HepG2 (cell line): ENCODE measurements around the gene CCNJL. TPM values are rescaled to one million over a fixed set of nuclear protein-coding genes. Genes with fewer than 3 reads are reported as not detected.

ENCODE experiments used
- ATAC-seq: fragments of 200-7000 bp; cut with Tn5 transposase; 3 replicates; pipeline ENCODE4 v1.9.1; 2020; ENCODE audit warnings: mild to moderate bottlenecking, moderate library complexity
- BruUV-seq: library from RNA; stranded (reverse); fragments of 400-500 nt; replicated peaks from 2 replicates; lab custom pipeline; 2021; lab: Mats Ljungman, UMichigan
- CTCF ChIA-PET: fragments of 300-600 bp; formaldehyde crosslinking; extraction: SDS; loops from one replicate; lab custom pipeline; 2021; ENCODE audit warnings: low total read pairs, inconsistent platforms, low intra/inter-chr PET ratio; lab: Yijun Ruan, JAX
- POLR2A ChIA-PET: fragments of 350-600 bp; sonication (Branson Sonifier 250); formaldehyde crosslinking; loops from one replicate; lab custom pipeline; 2020; ENCODE audit warnings: antibody characterized with exemption, inconsistent platforms; lab: Yijun Ruan, JAX
- DNase-seq: peaks from one replicate; pipeline ENCODE4 v3.0.0-alpha.2; 2015; ENCODE audit warnings: low spot score
- FAIRE-seq: peaks from 3 replicates; lab custom pipeline; 2011; peaks lifted over from hg19 to GRCh38; lab: Jason Lieb, UNC
- H2AFZ ChIP-seq: one replicate; pipeline ENCODE4 v1.6.1; 2011; ENCODE audit warnings: low read length, inconsistent platforms
- H3K27ac ChIP-seq: fragments of 300-600 bp; 3 replicates; pipeline ENCODE4 v1.8.0; 2011; ENCODE audit warnings: mixed run types, mild to moderate bottlenecking, mixed read lengths, low read length, inconsistent platforms; ENCODE audit not compliant: insufficient read depth; ENCODE audit errors: extremely low read length
- H3K27me3 ChIP-seq, 2 experiments: fragments of 200-600 bp in 1 of 2; 2 replicates in 1 of 2; 3 replicates in 1 of 2; pipeline versions ENCODE4 v1.6.0 to v1.8.0; 2011; ENCODE audit warnings: low read length in 2 of 2, mild to moderate bottlenecking in 2 of 2, moderate library complexity in 2 of 2, inconsistent platforms in 1 of 2; ENCODE audit not compliant: insufficient read depth in 2 of 2, control insufficient read depth in 1 of 2
- H3K36me3 ChIP-seq, 2 experiments: fragments of 200-600 bp in 1 of 2; replicated peaks in 1 of 2; 2 replicates in 1 of 2; 3 replicates in 1 of 2; pipeline versions ENCODE4 v1.5.1 to v1.8.0; 2011; ENCODE audit warnings: low read length in 2 of 2, inconsistent platforms in 1 of 2; ENCODE audit not compliant: insufficient read depth in 2 of 2, control insufficient read depth in 1 of 2
- H3K4me1 ChIP-seq: 2 replicates; pipeline ENCODE4 v1.5.1; 2012; ENCODE audit warnings: low read length, inconsistent platforms; ENCODE audit not compliant: insufficient read depth
- H3K4me2 ChIP-seq: 2 replicates; pipeline ENCODE4 v1.6.0; 2011; ENCODE audit warnings: low read depth, low read length, inconsistent platforms
- H3K4me3 ChIP-seq, 3 experiments: fragments of 200-600 bp in 1 of 3; sonication (generic), shearing (Covaris generic) in 1 of 3; replicated peaks in 1 of 3; 2 replicates each; pipeline ENCODE4 v1.5.1; 2011 to 2016; ENCODE audit warnings: low read length in 3 of 3, inconsistent platforms in 2 of 3, low read depth in 2 of 3, mild to moderate bottlenecking in 2 of 3, control low read depth in 1 of 3, mixed read lengths in 1 of 3; ENCODE audit not compliant: insufficient read depth in 1 of 3
- H3K79me2 ChIP-seq: one replicate; pipeline ENCODE4 v1.6.1; 2011; ENCODE audit warnings: low read length, inconsistent platforms; ENCODE audit not compliant: insufficient read depth
- H3K9ac ChIP-seq: 2 replicates; pipeline ENCODE4 v1.6.0; 2011; ENCODE audit warnings: mild to moderate bottlenecking, low read depth, low read length, inconsistent platforms; ENCODE audit not compliant: insufficient read depth
- H3K9me3 ChIP-seq: 2 replicates; pipeline ENCODE4 v1.5.1; 2012; ENCODE audit warnings: mild to moderate bottlenecking, low read length
- H4K20me1 ChIP-seq: 2 replicates; pipeline ENCODE4 v1.6.0; 2011; ENCODE audit warnings: inconsistent platforms, mild to moderate bottlenecking, low read length, moderate library complexity; ENCODE audit not compliant: insufficient read depth
- BCL6 ChIP-seq: IDR thresholded peaks from 2 replicates; pipeline ENCODE4 v1.6.1; 2016; ENCODE audit warnings: missing genetic modification reagents, missing compliant biosample characterization
- CENPX ChIP-seq: sonication (generic); formaldehyde crosslinking; IDR thresholded peaks from 2 replicates; pipeline ENCODE4 v1.9.0; 2021; ENCODE audit warnings: mild to moderate bottlenecking, missing genetic modification reagents, moderate library complexity
- EP300 ChIP-seq, 3 experiments: sonication (generic) in 1 of 3; formaldehyde crosslinking in 1 of 3; IDR thresholded peaks; 2 replicates each; pipeline versions ENCODE4 v1.5.1 to v1.6.1; 2011 to 2020; ENCODE audit warnings: low read depth in 2 of 3, low read length in 2 of 3, borderline replicate concordance in 1 of 3, improper control_type of control experiment in 1 of 3, mild to moderate bottlenecking in 1 of 3, missing genetic modification reagents in 1 of 3, moderate library complexity in 1 of 3
- MAF1 ChIP-seq: sonication (generic); formaldehyde crosslinking; IDR thresholded peaks from 2 replicates; pipeline ENCODE4 v1.5.0; 2020; ENCODE audit warnings: missing genetic modification reagents, borderline replicate concordance
- MTF2 ChIP-seq: sonication (generic); formaldehyde crosslinking; IDR thresholded peaks from 2 replicates; pipeline ENCODE4 v1.5.0; 2020; ENCODE audit warnings: missing genetic modification reagents, borderline replicate concordance
- REL ChIP-seq: sonication (generic); formaldehyde crosslinking; conservative IDR thresholded peaks from 2 replicates; pipeline ENCODE4 v1.8.0; 2022; ENCODE audit warnings: mild to moderate bottlenecking, missing genetic modification reagents, moderate library complexity
- TAF15 ChIP-seq: fragments of 200-400 bp; formaldehyde crosslinking; IDR thresholded peaks from one replicate; pipeline ENCODE4 v1.6.1; 2018; ENCODE audit warnings: mild to moderate bottlenecking, low read depth, low read length; ENCODE audit not compliant: poor library complexity, severe bottlenecking
- ZNF510 ChIP-seq: sonication (generic); formaldehyde crosslinking; IDR thresholded peaks from 2 replicates; pipeline ENCODE4 v1.4.0; 2020; ENCODE audit warnings: low read depth, mild to moderate bottlenecking, missing genetic modification reagents
- ZNF839 ChIP-seq: sonication (generic); formaldehyde crosslinking; IDR thresholded peaks from 2 replicates; pipeline ENCODE4 v1.4.0; 2020; ENCODE audit warnings: missing genetic modification reagents, mild to moderate bottlenecking, borderline replicate concordance
- ZSCAN21 ChIP-seq: sonication (generic); formaldehyde crosslinking; IDR thresholded peaks from 2 replicates; pipeline ENCODE4 v1.8.0; 2022; ENCODE audit warnings: mild to moderate bottlenecking, missing genetic modification reagents, moderate library complexity, borderline replicate concordance
- WGBS: methylation state at CpG from one replicate; pipeline ENCODE4 v1.1.6; 2017; ENCODE audit warnings: low lambda C conversion rate; 5-methylcytosine and 5-hydroxymethylcytosine counted together
- in situ Hi-C: cut with HindIII; loops from 2 replicates; pipeline ENCODE4 v1.10.0; 2017; ENCODE audit warnings: low pct_unique_long_range_greater_than_20kb; ENCODE audit not compliant: extremely low pct_ligation_motif_present
- intact Hi-C: fragments of 100-400 bp; cut with micrococcal nuclease; formaldehyde crosslinking; loops from one replicate; pipeline ENCODE4 v1.10.0; 2022; ENCODE audit not compliant: unreplicated experiment
- polyA plus RNA-seq, 8 experiments: library from polyadenylated mRNA; depleted of rRNA in 3 of 8; stranded (reverse) in 7 of 8; unstranded in 1 of 8; fragments of >200 nt; fragmentation: Illumina TruSeq in 4 of 8; extraction: Trizol in 4 of 8; gene quantifications; 2 replicates each; pipeline versions ENCODE4 v1.2.1 to v1.2.3, GENCODE V29; 2011 to 2016; ENCODE audit warnings: low read depth in 4 of 8, missing spikeins in 1 of 8, mixed read lengths in 1 of 8; ENCODE audit not compliant: insufficient read depth in 1 of 8
- total RNA-seq, 5 experiments: library from RNA; depleted of rRNA; stranded (reverse); fragments of >200 nt; fragmentation: Illumina TruSeq; extraction: Trizol; gene quantifications; 2 replicates each; pipeline ENCODE4 v1.2.3, GENCODE V29; 2016; ENCODE audit warnings: low read depth in 1 of 5
- TF ChIP-seq, protein P1 (sequence below): sonication (generic); formaldehyde crosslinking; IDR thresholded peaks from 2 replicates; pipeline ENCODE4 v1.5.0; 2020; ENCODE audit warnings: mild to moderate bottlenecking, missing genetic modification reagents
- TF ChIP-seq, protein P2 (sequence below): fragments of 450-650 bp; IDR thresholded peaks from 2 replicates; pipeline ENCODE4 v1.6.1; 2016
- TF ChIP-seq, protein P3 (sequence below): sonication (generic); formaldehyde crosslinking; IDR thresholded peaks from 2 replicates; pipeline ENCODE4 v1.4.0; 2020; ENCODE audit warnings: missing genetic modification reagents

The CCNJL gene
- total and polyA plus RNA-seq, 2 of the 13 experiments (the other 11 are each of a cell fraction or from before 2014, with no cell fraction given) = 1.6 to 4.4 TPM

DNA sequence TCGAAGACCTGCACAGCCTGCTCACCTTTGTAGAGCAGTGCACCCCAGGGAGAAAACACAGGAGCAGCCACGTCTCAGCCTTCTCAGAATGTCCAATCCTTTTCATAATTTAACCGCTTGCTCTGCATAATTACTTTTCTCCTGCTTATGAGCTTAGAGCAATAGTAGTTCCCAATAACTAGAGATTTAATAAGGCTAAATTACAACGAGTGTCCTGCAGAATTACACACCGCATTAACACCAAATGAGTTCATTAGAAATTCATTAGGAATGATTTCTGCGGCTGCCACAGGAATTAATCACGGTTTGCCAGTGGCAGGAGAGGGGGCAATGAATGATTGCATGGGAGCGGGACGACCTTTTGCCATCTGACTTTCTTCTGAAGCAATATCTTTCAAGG, 101.8 kb downstream of the CCNJL start:
- intact Hi-C loops = no loop called here
- TF ChIP-seq TAF15 = no peak
- TF ChIP-seq, protein P1, sequence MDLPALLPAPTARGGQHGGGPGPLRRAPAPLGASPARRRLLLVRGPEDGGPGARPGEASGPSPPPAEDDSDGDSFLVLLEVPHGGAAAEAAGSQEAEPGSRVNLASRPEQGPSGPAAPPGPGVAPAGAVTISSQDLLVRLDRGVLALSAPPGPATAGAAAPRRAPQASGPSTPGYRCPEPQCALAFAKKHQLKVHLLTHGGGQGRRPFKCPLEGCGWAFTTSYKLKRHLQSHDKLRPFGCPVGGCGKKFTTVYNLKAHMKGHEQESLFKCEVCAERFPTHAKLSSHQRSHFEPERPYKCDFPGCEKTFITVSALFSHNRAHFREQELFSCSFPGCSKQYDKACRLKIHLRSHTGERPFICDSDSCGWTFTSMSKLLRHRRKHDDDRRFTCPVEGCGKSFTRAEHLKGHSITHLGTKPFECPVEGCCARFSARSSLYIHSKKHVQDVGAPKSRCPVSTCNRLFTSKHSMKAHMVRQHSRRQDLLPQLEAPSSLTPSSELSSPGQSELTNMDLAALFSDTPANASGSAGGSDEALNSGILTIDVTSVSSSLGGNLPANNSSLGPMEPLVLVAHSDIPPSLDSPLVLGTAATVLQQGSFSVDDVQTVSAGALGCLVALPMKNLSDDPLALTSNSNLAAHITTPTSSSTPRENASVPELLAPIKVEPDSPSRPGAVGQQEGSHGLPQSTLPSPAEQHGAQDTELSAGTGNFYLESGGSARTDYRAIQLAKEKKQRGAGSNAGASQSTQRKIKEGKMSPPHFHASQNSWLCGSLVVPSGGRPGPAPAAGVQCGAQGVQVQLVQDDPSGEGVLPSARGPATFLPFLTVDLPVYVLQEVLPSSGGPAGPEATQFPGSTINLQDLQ (CRISPR knock-in tag) = no peak
- TF ChIP-seq, protein P2, sequence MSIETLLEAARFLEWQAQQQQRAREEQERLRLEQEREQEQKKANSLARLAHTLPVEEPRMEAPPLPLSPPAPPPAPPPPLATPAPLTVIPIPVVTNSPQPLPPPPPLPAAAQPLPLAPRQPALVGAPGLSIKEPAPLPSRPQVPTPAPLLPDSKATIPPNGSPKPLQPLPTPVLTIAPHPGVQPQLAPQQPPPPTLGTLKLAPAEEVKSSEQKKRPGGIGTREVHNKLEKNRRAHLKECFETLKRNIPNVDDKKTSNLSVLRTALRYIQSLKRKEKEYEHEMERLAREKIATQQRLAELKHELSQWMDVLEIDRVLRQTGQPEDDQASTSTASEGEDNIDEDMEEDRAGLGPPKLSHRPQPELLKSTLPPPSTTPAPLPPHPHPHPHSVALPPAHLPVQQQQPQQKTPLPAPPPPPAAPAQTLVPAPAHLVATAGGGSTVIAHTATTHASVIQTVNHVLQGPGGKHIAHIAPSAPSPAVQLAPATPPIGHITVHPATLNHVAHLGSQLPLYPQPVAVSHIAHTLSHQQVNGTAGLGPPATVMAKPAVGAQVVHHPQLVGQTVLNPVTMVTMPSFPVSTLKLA = no peak
- no peak for TF ChIP-seq ZNF839
- TF ChIP-seq ZSCAN21 (CRISPR knock-in tag) = no peak
- no peak for TF ChIP-seq ZNF510
- TF ChIP-seq, protein P3, sequence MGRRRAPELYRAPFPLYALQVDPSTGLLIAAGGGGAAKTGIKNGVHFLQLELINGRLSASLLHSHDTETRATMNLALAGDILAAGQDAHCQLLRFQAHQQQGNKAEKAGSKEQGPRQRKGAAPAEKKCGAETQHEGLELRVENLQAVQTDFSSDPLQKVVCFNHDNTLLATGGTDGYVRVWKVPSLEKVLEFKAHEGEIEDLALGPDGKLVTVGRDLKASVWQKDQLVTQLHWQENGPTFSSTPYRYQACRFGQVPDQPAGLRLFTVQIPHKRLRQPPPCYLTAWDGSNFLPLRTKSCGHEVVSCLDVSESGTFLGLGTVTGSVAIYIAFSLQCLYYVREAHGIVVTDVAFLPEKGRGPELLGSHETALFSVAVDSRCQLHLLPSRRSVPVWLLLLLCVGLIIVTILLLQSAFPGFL = no peak
- TF ChIP-seq MTF2 (CRISPR knock-in tag) = no peak
- TF ChIP-seq CENPX (CRISPR knock-in tag) = no peak
- no peak for TF ChIP-seq MAF1 (CRISPR knock-in tag)
- TF ChIP-seq EP300 (IDR thresholded peaks at IDR 0.05; ENCODE audit: low read depth in 2 of 2, low read length in 2 of 2) = no peak
- TF ChIP-seq EP300 (CRISPR knock-in tag; IDR thresholded peaks at IDR 0.05; ENCODE audit: borderline replicate concordance) = no peak
- no peak for TF ChIP-seq BCL6
- TF ChIP-seq REL (CRISPR knock-in tag) = no peak
- TF ChIP-seq, all 625 proteins: peak for 0
- Histone ChIP-seq H2AFZ (no peak overlapping the region), H3K9ac (no peak overlapping the region), H4K20me1 (no peaks in the 10 kb centered on the region), H3K27me3 (no peaks in the 10 kb centered on the region; a peak in 1 of 5 replicates), H3K36me3 (no peaks in the 10 kb centered on the region), H3K4me3 (no peak overlapping the region), H3K79me2 (no peaks in the 10 kb centered on the region), H3K4me1 (no peaks in the 10 kb centered on the region), H3K27ac (no peak overlapping the region), H3K4me2 (no peak overlapping the region), H3K9me3 (no peaks in the 10 kb centered on the region)
- in situ Hi-C loops = no loop called here
- no TSS peak for BruUV-seq
- POLR2A ChIA-PET = no interaction called here
- CTCF ChIA-PET = no interaction called here
- DNase-seq (no peak), FAIRE-seq (no peak), ATAC-seq (no peak)
- WGBS = 49% methylated on average over 7 of the region's 9 CpGs
